Measurements from ENCODE around the gene ANKRA2.

DNA sequence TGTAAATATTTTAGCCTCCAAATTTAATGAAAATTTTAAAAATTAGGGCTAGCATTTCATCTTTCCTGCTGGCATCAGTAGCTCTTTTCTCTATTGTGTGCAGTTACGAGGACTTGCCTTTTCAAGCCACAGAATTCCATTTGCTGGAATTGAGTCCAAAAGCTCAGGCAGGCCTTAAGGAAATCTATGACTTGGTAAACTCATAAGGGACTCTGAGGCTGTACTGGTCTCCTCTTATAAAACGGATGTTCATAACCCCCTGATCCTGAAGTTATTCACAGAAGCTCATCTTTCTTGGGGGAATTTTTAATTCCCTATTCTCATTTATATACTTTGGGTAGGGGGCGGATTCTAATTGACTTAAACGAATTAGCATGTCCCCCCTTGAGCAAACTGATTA is 23.4 kb downstream of the ANKRA2 start:
- TF ChIP-seq, protein P1, sequence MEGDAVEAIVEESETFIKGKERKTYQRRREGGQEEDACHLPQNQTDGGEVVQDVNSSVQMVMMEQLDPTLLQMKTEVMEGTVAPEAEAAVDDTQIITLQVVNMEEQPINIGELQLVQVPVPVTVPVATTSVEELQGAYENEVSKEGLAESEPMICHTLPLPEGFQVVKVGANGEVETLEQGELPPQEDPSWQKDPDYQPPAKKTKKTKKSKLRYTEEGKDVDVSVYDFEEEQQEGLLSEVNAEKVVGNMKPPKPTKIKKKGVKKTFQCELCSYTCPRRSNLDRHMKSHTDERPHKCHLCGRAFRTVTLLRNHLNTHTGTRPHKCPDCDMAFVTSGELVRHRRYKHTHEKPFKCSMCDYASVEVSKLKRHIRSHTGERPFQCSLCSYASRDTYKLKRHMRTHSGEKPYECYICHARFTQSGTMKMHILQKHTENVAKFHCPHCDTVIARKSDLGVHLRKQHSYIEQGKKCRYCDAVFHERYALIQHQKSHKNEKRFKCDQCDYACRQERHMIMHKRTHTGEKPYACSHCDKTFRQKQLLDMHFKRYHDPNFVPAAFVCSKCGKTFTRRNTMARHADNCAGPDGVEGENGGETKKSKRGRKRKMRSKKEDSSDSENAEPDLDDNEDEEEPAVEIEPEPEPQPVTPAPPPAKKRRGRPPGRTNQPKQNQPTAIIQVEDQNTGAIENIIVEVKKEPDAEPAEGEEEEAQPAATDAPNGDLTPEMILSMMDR (IDR thresholded peaks at IDR 0.05): no peak
- TF ChIP-seq POLR2A (IDR thresholded peaks at IDR 0.05): no peak
